ENCODE data around the gene ZNRF1.

DNA sequence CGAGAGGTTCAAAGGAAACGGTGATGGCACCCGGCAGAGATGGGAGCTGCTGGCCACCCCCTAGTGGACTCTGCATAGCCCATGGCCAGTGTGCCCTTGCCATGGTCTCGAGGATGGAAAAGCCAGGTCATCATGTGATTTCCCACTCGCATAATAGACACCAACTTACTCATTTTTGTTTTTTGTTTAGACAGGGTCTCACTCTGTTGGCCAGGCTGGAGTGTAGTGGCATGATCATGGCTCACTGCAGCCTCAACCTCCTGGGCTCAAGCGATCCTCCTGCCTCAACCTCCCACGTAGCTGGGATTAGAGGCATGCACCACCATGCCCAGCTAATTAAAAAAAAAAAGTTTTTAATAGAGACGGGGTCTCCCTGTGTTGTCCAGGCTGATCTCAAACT is 90.1 kb downstream of the ZNRF1 start:
- TF ChIP-seq, protein P1, sequence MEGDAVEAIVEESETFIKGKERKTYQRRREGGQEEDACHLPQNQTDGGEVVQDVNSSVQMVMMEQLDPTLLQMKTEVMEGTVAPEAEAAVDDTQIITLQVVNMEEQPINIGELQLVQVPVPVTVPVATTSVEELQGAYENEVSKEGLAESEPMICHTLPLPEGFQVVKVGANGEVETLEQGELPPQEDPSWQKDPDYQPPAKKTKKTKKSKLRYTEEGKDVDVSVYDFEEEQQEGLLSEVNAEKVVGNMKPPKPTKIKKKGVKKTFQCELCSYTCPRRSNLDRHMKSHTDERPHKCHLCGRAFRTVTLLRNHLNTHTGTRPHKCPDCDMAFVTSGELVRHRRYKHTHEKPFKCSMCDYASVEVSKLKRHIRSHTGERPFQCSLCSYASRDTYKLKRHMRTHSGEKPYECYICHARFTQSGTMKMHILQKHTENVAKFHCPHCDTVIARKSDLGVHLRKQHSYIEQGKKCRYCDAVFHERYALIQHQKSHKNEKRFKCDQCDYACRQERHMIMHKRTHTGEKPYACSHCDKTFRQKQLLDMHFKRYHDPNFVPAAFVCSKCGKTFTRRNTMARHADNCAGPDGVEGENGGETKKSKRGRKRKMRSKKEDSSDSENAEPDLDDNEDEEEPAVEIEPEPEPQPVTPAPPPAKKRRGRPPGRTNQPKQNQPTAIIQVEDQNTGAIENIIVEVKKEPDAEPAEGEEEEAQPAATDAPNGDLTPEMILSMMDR (IDR thresholded peaks at IDR 0.05) = no peak
- no peak for TF ChIP-seq POLR2A (IDR thresholded peaks at IDR 0.05)
